ENCODE results near the gene RUFY3. TPM values are rescaled to one million over a fixed set of nuclear protein-coding genes. Genes with fewer than 3 reads are reported as not detected.
"Not testable (repeated sequence)": the region's sequence is repeated elsewhere in the genome, so short reads cannot be mapped to it uniquely, and the experiment has no call there.

Gene RUFY3
- polyA plus RNA-seq, 2 of the 4 experiments (the other 2 are of a cell fraction): 8.1 to 20.8 TPM

- ChIA-PET POLR2A (no interaction called here), CTCF (no interaction called here)
- H3K4me1 ChIP-seq: no peaks in the 10 kb centered on the region
- no peak overlapping the region for H3K4me2 ChIP-seq
- no peak overlapping the region for H3K4me3 ChIP-seq
- DNase-seq (ENCODE audit: low read depth in 1 of 2, low spot score in 1 of 2) (no peak), FAIRE-seq (no peak), ATAC-seq (no peak)
- H3K27ac ChIP-seq: no peak overlapping the region
- H3K9me3 ChIP-seq: no peaks in the 10 kb centered on the region
- no peak for TF ChIP-seq NFE2L2 (conservative IDR thresholded peaks at IDR 0.05; ENCODE audit: low read length)
- no peak for TF ChIP-seq EHMT2 (IDR thresholded peaks at IDR 0.05; ENCODE audit: low read depth)
- no peak for TF ChIP-seq RFX5 (IDR thresholded peaks at IDR 0.05)
- TF ChIP-seq REST (IDR thresholded peaks at IDR 0.05): no peak
- TF ChIP-seq BCL3 (IDR thresholded peaks at IDR 0.05): no peak
Measured at GRCh38 chr4:70680934-70681333, 40.8 kb upstream of the RUFY3 start.

- no peak for ATAC-seq
- Histone ChIP-seq H3K27ac (no peak overlapping the region), H3K4me3 (no peak overlapping the region), H3K4me1 (no peaks in the 10 kb centered on the region), H3K4me2 (no peak overlapping the region), H3K9me3 (no peaks in the 10 kb centered on the region)
- FAIRE-seq: no peak
- no peak for DNase-seq (ENCODE audit: low read depth in 1 of 2, low spot score in 1 of 2)
- ChIA-PET CTCF (no interaction called here), POLR2A (no interaction called here)
- TF ChIP-seq EHF (CRISPR knock-in tag; IDR thresholded peaks at IDR 0.05) (no peak), RARB (CRISPR knock-in tag; IDR thresholded peaks at IDR 0.05) (no peak), NR3C1 (IDR thresholded peaks at IDR 0.05) (no peak), CBX8 (IDR thresholded peaks at IDR 0.05) (no peak), RFX5 (IDR thresholded peaks at IDR 0.05) (no peak), NFE2L2 (conservative IDR thresholded peaks at IDR 0.05; ENCODE audit: low read length) (no peak), SMC3 (IDR thresholded peaks at IDR 0.05) (no peak), EHMT2 (IDR thresholded peaks at IDR 0.05; ENCODE audit: low read depth) (no peak), MAFK (IDR thresholded peaks at IDR 0.05; ENCODE audit: partially characterized antibody) (no peak), JUN (IDR thresholded peaks at IDR 0.05) (no peak)
- TF ChIP-seq, protein P1, sequence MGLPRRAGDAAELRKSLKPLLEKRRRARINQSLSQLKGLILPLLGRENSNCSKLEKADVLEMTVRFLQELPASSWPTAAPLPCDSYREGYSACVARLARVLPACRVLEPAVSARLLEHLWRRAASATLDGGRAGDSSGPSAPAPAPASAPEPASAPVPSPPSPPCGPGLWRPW (IDR thresholded peaks at IDR 0.05): no peak
Measured at GRCh38 chr4:70681704-70682103, 40.1 kb upstream of the RUFY3 start.

- H3K9me3 ChIP-seq; ATAC-seq; CTCF ChIA-PET; H3K27ac ChIP-seq; H3K4me1 ChIP-seq; FAIRE-seq; DNase-seq (ENCODE audit: low read depth in 1 of 2, low spot score in 1 of 2); POLR2A ChIA-PET; H3K4me3 ChIP-seq; H3K4me2 ChIP-seq: not testable (repeated sequence)
- WGBS (ENCODE audit: missing lambda C conversion rate): 61% methylated on average over 3 of the region's 3 CpGs
Measured at GRCh38 chr4:70682142-70682541, 39.6 kb upstream of the RUFY3 start.

DNA sequence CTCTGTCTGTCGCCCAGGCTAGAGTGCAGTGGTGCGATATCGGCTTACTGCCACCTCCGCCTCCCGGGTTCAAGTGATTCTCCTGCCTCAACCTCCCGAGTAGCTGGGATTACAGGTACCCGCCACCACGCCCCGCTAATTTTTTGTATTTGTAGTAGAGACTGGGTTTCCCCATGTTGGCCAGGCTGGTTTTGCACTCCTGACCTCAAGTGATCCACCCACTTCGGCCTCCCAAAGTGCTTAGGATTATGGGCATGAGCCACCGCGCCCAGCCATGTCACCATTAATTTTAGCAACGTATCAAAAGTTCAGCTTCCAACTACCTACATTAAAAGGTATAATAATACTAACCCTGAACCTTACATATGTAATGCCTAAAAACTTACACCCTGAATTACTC is 34.4 kb upstream of the RUFY3 start:
- CTCF ChIA-PET: interaction anchor here (1.0 kb wide), 3 partner anchors 10 to 35 kb away, joined by 3 to 6 read pairs (median 4); partner anchors contain the start of gene JCHAIN
- H3K27ac ChIP-seq: peak overlapping the region; percentile 87 to 96
- peak overlapping the region; percentile 71 for H3K4me2 ChIP-seq
- FAIRE-seq: no peak
- peak in 1 of 2 experiments; percentile 9 for DNase-seq (ENCODE audit: low read depth in 1 of 2, low spot score in 1 of 2)
- H3K4me1 ChIP-seq: peaks cover 21% of the 10 kb centered on the region
- no peaks in the 10 kb centered on the region for H3K9me3 ChIP-seq
- H3K4me3 ChIP-seq: peak overlapping the region; percentile 70
- peak in 1 of 2 experiments; percentile 21; a peak in 2 of 6 replicates for ATAC-seq
- 89% methylated on average over 13 of the region's 13 CpGs for WGBS (ENCODE audit: missing lambda C conversion rate)
- TF ChIP-seq MAFK (IDR thresholded peaks at IDR 0.05; ENCODE audit: partially characterized antibody) (no peak), HOXA7 (CRISPR knock-in tag; IDR thresholded peaks at IDR 0.05) (no peak), BCL3 (IDR thresholded peaks at IDR 0.05) (no peak)
- TF ChIP-seq, protein P2, sequence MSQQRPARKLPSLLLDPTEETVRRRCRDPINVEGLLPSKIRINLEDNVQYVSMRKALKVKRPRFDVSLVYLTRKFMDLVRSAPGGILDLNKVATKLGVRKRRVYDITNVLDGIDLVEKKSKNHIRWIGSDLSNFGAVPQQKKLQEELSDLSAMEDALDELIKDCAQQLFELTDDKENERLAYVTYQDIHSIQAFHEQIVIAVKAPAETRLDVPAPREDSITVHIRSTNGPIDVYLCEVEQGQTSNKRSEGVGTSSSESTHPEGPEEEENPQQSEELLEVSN (IDR thresholded peaks at IDR 0.05; ENCODE audit: borderline replicate concordance, low read depth): 0 out of 2 replicates have a peak, but pooled peaks have one; percentile 1
- POLR2A ChIA-PET: no interaction called here
